NCI-H2196 (cell line): Measurements from ENCODE around the gene SRSF7.
"Not testable (repeated sequence)": the region's sequence is repeated elsewhere in the genome, so short reads cannot be mapped to it uniquely, and the experiment has no call there.

Experiments
- DNase-seq: peaks from one replicate; lab custom pipeline; 2025; ENCODE audit not compliant: unreplicated experiment; lab: John Stamatoyannopoulos, UW

SRSF7 gene

GRCh38 chr2:38733300-38733971 is 17.7 kb downstream of the SRSF7 start:
- DNase-seq: no peak

- DNase-seq: no peak
Observed at GRCh38 chr2:38731684-38732221, 19.4 kb downstream of the SRSF7 start.

DNA sequence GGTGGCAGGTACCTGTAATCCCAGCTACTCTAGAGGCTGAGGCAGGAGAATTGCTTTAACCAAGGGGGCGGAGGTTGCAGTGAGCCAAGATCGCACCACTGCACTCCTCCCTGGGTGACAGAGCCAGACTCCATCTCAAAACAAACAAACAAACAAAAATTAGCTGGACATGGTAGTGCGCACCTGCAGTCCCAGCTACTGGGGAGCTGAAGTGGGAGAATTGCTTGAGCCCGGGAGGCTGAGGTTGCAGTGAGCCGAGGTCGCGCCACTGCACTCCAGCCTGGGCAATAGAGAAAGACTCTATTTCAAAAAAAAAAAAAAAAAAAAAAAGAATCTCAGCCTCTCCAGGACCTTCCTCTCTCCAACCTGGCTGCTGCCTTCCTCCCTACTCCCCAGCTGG is 20.1 kb downstream of the SRSF7 start:
- DNase-seq: no peak

GRCh38 chr2:38728694-38729093 is 22.5 kb downstream of the SRSF7 start:
- DNase-seq: no peak

- no peak for DNase-seq
Observed at GRCh38 chr2:38727661-38728060, 23.5 kb downstream of the SRSF7 start.

GRCh38 chr2:38723173-38723572 is 28.0 kb downstream of the SRSF7 start:
- DNase-seq: no peak

GRCh38 chr2:38722271-38723061 is 28.7 kb downstream of the SRSF7 start:
- DNase-seq: no peak

DNA sequence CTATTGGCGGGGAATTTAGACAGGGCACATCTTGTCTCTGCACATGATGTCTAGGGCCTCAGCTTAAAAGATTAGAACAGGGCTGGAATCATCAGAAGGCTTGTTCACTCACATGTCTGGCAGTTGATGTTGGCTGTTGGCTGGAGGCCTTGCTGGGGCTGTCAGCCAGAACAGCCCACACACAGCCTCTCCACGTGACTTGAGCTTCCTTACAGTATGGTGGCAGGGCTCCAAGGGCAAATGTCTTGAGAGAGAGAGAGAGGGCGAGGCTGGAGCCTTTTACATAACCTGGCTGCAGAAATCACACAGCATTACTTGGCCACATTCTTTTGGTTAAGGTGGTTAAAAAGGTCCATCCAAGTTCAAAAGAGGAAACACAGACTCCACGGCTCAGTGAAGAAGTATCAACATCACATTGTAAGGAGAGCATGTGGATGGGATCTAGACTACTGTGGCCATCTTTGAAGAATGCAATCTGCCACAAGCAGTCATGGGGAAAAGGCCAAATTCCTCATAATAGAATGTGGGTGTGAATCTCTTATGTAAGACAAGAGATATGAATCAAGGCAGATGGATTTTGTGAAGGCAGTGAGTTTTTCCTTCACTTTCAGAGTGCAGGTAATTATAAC is 30.4 kb downstream of the SRSF7 start:
- peak; percentile 76 for DNase-seq

DNA sequence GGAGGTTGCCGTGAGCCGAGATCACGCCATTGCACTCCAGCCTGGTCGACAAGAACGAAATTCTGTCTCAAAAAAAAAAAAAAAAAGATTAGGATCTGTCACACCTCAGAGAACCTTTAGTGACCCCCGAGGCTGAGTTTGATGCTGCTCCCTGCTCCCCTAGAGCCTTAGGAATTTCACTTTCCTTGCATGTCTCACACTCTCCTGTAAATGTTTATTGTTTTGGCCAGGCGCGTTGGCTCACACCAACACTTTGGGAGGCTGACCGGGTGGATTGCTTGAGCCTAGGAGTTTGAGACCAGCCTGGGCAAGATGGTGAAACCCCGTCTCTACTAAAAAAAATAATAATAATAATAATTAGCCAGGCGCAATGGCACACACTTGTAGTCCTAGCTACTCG is 31.5 kb downstream of the SRSF7 start:
- DNase-seq: no peak

DNA sequence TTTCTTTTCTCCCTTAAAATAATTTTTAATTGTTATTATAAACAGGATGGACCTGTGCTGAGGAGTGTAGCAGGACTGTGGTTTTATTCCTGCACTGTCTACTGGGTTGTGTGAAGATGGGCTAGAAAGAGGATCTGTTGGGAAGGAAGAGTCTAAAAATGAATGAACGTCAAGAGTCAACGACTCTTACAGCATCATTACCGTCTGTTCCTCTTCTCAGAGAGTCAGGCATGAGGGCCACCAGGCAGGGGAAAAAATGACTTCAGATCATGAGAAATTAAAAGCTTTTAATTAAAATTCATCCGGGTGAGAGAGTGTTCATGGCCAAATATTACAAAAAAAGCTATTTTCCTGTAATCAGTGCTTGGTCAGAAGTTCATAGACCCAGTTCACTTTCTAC is 32.6 kb downstream of the SRSF7 start:
- no peak for DNase-seq

GRCh38 chr2:38716185-38716584 is 35.0 kb downstream of the SRSF7 start:
- no peak for DNase-seq

GRCh38 chr2:38714941-38715340 is 36.2 kb downstream of the SRSF7 start:
- DNase-seq: not testable (repeated sequence)

GRCh38 chr2:38713338-38713737 is 37.8 kb downstream of the SRSF7 start:
- DNase-seq: no peak

GRCh38 chr2:38712871-38713270 is 38.3 kb downstream of the SRSF7 start:
- DNase-seq: no peak

DNA sequence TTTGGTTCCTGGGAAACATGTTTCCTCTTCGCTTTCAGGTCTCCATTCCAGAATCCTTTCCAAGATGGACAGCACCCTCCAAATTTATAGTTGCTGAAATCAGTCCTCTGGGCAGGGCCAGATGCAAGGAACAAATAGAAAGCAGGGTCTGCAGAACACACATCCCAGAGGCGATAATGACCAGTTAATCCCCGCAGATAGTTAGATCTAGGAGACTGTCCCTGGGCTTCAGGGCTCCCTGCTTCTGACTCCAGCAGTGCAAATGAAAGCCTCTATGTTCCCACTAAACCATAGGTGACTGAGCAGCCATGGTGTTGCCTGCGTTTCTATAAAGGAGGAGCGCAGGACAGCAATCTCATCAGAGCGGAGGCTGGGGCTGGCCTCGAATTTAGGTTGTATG is 38.7 kb downstream of the SRSF7 start:
- no peak for DNase-seq

DNA sequence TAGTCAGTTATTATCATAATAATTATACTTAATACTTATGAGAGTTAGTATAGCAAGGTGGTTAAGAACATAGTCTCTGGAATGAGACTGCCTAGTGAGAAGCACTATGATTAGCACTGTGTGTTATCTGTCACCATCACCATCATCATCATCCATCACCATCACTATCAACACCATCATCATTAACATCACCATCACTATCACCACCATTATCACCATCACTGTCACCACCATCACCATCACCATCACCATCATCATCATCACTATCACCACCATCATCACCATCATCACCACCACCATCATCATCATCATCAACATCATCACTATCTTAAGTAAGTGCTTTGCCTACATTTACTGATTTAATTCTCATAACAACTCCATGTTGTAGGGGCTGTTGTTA is 39.6 kb downstream of the SRSF7 start:
- no peak for DNase-seq

DNA sequence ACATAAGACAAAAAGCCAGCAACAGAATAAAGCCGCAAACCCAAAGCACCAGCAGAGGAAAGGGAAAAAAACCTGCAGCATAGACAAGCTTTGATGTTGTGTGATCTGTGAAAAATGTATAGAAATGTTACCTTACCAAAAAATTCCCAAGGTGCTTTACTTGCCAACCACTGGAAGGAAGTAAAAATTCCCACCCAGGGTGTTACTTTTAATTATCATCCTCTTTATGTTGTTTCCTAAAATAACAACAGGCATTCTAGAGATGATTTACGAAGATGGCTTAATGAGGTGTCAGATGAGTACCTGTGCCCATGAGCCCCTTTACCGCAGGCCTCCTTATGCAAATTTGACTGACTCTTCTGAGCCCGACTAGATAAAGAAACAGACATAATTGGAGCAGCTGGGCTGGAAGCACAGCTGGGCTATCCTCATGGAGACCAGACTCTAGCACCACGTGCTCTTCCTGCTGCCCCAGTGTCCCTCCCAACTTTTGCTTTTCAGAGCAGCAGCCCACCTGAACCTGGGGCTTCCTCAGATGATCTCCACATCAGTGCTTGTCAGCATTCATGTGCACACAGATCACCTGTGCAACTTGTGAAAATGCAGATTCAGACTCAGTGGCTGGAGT is 41.5 kb downstream of the SRSF7 start:
- DNase-seq: no peak

- no peak for DNase-seq
Observed at GRCh38 chr2:38708900-38709566, 42.1 kb downstream of the SRSF7 start.

- not testable (repeated sequence) for DNase-seq
Observed at GRCh38 chr2:38708491-38708890, 42.7 kb downstream of the SRSF7 start.

- DNase-seq: no peak
Observed at GRCh38 chr2:38706846-38707345, 44.3 kb downstream of the SRSF7 start.

- DNase-seq: no peak
Observed at GRCh38 chr2:38704664-38705063, 46.5 kb downstream of the SRSF7 start.
